HG02884 (cell line): ENCODE results near the gene MAPKAPK2.

Experiments
- ATAC-seq: cut with Tn5 transposase; IDR thresholded peaks from one replicate; pipeline ENCODE4 v1.9.1; 2021; ENCODE audit warnings: mild to moderate bottlenecking, moderate library complexity; ENCODE audit not compliant: unreplicated experiment

The MAPKAPK2 gene

GRCh38 chr1:206716870-206717673, 32.4 kb downstream of the MAPKAPK2 start:
- ATAC-seq = peak; percentile 64

- peak; percentile 24 for ATAC-seq
These were observed 32.9 kb downstream of the MAPKAPK2 start for GRCh38 chr1:206717674-206717989.

- ATAC-seq = no peak
These were observed 34.6 kb downstream of the MAPKAPK2 start for GRCh38 chr1:206719169-206719839.

- ATAC-seq = no peak
These were observed 36.7 kb downstream of the MAPKAPK2 start for GRCh38 chr1:206721454-206721853.

- ATAC-seq = no peak
These were observed 38.2 kb downstream of the MAPKAPK2 start for GRCh38 chr1:206722751-206723461.

GRCh38 chr1:206723462-206723804, 38.7 kb downstream of the MAPKAPK2 start:
- ATAC-seq = no peak

- no peak for ATAC-seq
These were observed 39.2 kb downstream of the MAPKAPK2 start for GRCh38 chr1:206723805-206724472.

GRCh38 chr1:206725109-206725963, 40.6 kb downstream of the MAPKAPK2 start:
- no peak for ATAC-seq

- no peak for ATAC-seq
These were observed 43.4 kb downstream of the MAPKAPK2 start for GRCh38 chr1:206727981-206728696.

GRCh38 chr1:206728697-206728987, 43.9 kb downstream of the MAPKAPK2 start:
- ATAC-seq = no peak

- no peak for ATAC-seq
These were observed 44.3 kb downstream of the MAPKAPK2 start for GRCh38 chr1:206729050-206729449.

GRCh38 chr1:206729507-206729906, 44.8 kb downstream of the MAPKAPK2 start:
- ATAC-seq = no peak

- no peak for ATAC-seq
These were observed 47.8 kb downstream of the MAPKAPK2 start for GRCh38 chr1:206732508-206732907.

- no peak for ATAC-seq
These were observed 48.3 kb downstream of the MAPKAPK2 start for GRCh38 chr1:206732992-206733391.

GRCh38 chr1:206734499-206735142, 49.9 kb downstream of the MAPKAPK2 start:
- no peak for ATAC-seq

GRCh38 chr1:206735553-206736031, 50.9 kb downstream of the MAPKAPK2 start:
- ATAC-seq = no peak

GRCh38 chr1:206736878-206737728, 52.4 kb downstream of the MAPKAPK2 start:
- ATAC-seq = no peak

- no peak for ATAC-seq
These were observed 53.1 kb downstream of the MAPKAPK2 start for GRCh38 chr1:206737729-206738201.
